ENCODE results near the gene NXPH4.

GRCh38 chr12:57242329-57242690, 25.7 kb downstream of the NXPH4 start:
- TF ChIP-seq CTCF (IDR thresholded peaks at IDR 0.05) (no peak), POLR2A (IDR thresholded peaks at IDR 0.05) (no peak)

All from esophagus squamous epithelium (tissue), 4 donors.